GM10248 (cell line): Measurements from ENCODE around the gene KCNQ5.

ENCODE experiments used
- CTCF ChIA-PET: fragments of 300-600 bp; sonication (Branson Sonifier 250); formaldehyde crosslinking; extraction: SDS; loops from one replicate; lab custom pipeline; 2021; ENCODE audit warnings: antibody characterized with exemption; lab: Yijun Ruan, JAX
- POLR2A ChIA-PET: fragments of 350-650 bp; sonication (Branson Sonifier 250); formaldehyde crosslinking; extraction: SDS; loops from one replicate; lab custom pipeline; 2020; ENCODE audit warnings: antibody characterized with exemption; lab: Yijun Ruan, JAX
- DNase-seq: peaks from one replicate; pipeline ENCODE4 v3.0.0; 2012; ENCODE audit errors: extremely low spot score
- CTCF ChIP-seq: IDR thresholded peaks from 2 replicates; pipeline ENCODE4 v1.5.1; 2012; ENCODE audit warnings: mild to moderate bottlenecking, low read depth; ENCODE audit errors: extremely low read depth, missing control alignments, control extremely low read depth

The KCNQ5 gene

DNA sequence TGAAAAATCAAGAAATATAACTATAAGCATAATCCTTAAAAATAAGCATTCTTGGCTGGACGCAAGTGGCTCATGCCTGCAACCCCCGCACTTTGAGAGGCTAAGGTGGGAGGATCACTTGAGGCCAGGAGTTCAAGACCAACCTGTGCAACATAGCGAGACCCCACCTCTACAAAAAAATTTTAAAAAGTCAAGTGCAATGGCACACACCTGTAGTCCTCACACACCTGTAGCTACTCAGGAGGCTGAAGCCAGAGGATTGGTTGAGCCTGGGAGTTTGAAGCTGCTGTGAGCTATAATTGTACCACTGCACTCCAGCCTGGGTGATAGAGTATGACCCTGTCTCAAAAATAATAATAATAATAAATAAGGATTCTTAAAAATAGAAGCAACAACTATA is 494.5 kb downstream of the KCNQ5 start:
- DNase-seq, result no peak
- POLR2A ChIA-PET, result no interaction called here
- CTCF ChIA-PET, result interaction anchor here (0.9 to 6.6 kb wide), 4 partner anchors 12 to 500 kb away, joined by 3 to 46 read pairs (median 4); no protein-coding TSS in a partner anchor
- no peak for TF ChIP-seq CTCF

- ChIA-PET CTCF (interaction anchor here (0.6 to 1.4 kb wide), 3 partner anchors 8 to 14 kb away, joined by 3 to 4 read pairs (median 3); no protein-coding TSS in a partner anchor), POLR2A (no interaction called here)
- no peak for DNase-seq
- no peak for TF ChIP-seq CTCF
Measured at GRCh38 chr6:73121421-73121993, 499.6 kb downstream of the KCNQ5 start.

- ChIA-PET CTCF (interaction anchor here (0.7 to 1.7 kb wide), 3 partner anchors 10 to 508 kb away, joined by 3 to 8 read pairs (median 3); no protein-coding TSS in a partner anchor), POLR2A (no interaction called here)
- DNase-seq, result no peak
- no peak for TF ChIP-seq CTCF
Measured at GRCh38 chr6:73123632-73124329, 501.9 kb downstream of the KCNQ5 start.

- peak; percentile 99 for TF ChIP-seq CTCF
- CTCF ChIA-PET, result interaction anchor here (0.6 to 12.2 kb wide), 47 partner anchors 8 to 726 kb away, joined by 3 to 300 read pairs (median 4); partner anchors contain the start of gene KCNQ5
Measured at GRCh38 chr6:73129653-73130443, 508.0 kb downstream of the KCNQ5 start.

GRCh38 chr6:73131706-73132105 is 509.8 kb downstream of the KCNQ5 start:
- ChIA-PET POLR2A (no interaction called here), CTCF (interaction anchor here (0.9 to 12.2 kb wide), 10 partner anchors 11 to 718 kb away, joined by 3 to 300 read pairs (median 8); partner anchors contain the start of gene KCNQ5)
- no peak for DNase-seq
- TF ChIP-seq CTCF, result no peak

More at GRCh38 chr6:73129653-73130443, 508.0 kb downstream of the KCNQ5 start:
- DNase-seq, result peak; percentile 66
- POLR2A ChIA-PET, result no interaction called here

- peak; percentile 24 for TF ChIP-seq CTCF
- POLR2A ChIA-PET, result no interaction called here
- CTCF ChIA-PET, result interaction anchor here (0.8 to 12.2 kb wide), 14 partner anchors 8 to 721 kb away, joined by 3 to 300 read pairs (median 4); partner anchors contain the start of gene KCNQ5
- DNase-seq, result no peak
Measured at GRCh38 chr6:73134588-73134987, 512.7 kb downstream of the KCNQ5 start.
